HG02678 (cell line): Measurements from ENCODE around the gene PASK.

Experiments
- ATAC-seq: cut with Tn5 transposase; IDR thresholded peaks from one replicate; pipeline ENCODE4 v1.9.1; 2021; ENCODE audit warnings: mild to moderate bottlenecking, moderate library complexity; ENCODE audit not compliant: unreplicated experiment

Gene PASK

GRCh38 chr2:241128266-241128665 is 21.0 kb downstream of the PASK start:
- ATAC-seq: no peak

- no peak for ATAC-seq
Observed at GRCh38 chr2:241126771-241127202, 22.5 kb downstream of the PASK start.

GRCh38 chr2:241126201-241126611 is 23.1 kb downstream of the PASK start:
- no peak for ATAC-seq

DNA sequence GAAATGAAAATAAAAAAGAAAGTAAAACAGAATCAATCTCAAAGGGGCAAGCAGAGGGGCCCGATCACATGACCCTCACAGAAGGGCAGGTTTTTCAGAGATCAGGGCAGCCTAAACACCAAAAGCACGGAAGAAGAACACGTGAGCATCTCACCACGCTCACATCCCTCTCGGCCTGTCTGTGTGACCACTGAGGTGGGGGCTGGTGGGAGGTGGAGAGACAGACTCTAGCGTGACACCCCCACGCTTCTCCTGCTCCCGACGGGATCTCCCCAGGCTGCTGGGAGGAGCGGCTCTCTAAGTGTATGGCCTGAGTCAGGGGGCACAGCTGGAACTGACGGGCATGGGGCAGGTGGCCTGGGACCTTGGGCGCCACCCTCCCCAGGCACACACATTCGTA is 23.6 kb downstream of the PASK start:
- ATAC-seq: no peak

DNA sequence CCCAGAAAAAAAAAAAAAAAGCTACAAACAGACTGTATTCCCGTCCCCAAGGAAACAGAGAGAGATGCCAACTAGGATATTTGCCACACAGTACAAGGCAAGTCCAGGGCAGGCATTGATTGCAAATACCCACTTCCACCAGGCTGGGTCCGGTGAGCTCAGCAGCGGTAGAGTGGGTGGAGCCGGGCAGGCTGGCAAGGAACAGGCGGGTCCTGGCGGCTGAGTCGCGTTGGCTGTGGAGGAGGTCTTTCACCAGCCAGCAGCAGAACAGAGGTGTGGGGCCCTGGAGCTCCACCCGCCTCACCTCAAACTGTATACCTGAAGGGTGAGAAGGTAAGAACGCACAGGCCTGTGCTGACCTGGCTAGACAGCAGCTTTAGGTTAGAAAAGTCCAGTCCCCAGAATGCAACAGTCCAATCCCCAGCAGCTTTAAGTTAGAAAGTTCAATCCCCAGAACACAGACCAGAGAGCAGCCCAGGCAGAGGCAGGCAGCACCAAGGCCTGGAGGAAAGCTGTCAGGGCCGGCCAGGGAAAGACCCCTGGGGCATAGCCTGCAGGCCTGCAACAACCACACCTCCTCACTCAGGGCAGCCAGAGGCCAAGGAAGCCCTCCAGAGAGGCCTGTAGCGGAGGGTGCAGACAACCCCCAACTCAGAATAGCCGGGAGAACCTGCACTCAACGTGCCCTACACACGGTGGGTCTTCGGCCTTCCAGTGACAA is 25.3 kb downstream of the PASK start:
- ATAC-seq: no peak

DNA sequence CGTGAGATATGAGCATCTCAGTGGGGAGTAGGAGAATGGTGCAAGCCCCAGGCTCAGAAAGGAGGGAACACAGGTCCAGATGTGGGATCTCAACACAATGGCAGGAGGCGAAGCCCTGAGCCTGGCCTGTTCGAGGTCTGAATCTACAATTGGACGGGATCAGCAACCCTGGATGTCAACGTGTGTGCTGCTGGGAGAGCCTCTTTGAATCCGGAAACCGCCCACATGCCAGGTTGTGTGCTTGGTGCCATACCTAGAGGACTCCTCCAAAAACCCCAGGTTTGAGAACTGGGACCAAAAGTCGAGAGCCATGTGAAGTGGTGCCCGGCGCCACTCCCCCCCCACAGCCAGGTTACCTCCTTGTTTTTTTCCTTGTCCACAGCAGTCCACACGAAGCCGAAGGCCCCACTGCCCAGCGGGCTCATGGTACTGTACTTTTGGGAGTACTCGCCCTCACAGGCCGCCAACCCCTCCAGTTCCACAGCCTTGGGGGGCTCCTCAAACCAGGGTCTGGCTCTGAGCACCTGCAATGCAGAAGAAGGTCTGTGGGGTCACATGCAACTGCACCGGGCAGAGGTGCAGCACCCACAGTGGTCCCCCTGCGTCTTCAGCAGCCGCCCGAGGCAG is 26.8 kb downstream of the PASK start:
- no peak for ATAC-seq

DNA sequence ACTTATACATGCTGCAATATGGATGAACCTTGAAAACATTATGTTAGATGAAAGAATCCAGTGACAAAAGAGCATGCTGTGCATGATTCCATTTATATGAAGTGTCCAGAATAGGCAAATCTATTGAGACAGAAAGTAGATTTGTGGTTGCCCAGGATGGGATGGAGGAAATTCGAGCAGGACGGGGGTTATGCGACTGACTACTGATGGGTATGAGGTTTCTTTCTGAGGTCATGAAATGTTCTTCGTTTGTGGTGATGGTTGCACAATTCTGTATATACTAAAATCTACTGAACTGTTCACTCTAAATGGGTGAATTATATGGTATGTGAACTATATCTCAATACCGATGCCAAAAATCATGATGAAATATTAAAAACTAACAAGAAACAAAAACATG is 28.3 kb downstream of the PASK start:
- no peak for ATAC-seq

- no peak for ATAC-seq
Observed at GRCh38 chr2:241120440-241120839, 28.8 kb downstream of the PASK start.

DNA sequence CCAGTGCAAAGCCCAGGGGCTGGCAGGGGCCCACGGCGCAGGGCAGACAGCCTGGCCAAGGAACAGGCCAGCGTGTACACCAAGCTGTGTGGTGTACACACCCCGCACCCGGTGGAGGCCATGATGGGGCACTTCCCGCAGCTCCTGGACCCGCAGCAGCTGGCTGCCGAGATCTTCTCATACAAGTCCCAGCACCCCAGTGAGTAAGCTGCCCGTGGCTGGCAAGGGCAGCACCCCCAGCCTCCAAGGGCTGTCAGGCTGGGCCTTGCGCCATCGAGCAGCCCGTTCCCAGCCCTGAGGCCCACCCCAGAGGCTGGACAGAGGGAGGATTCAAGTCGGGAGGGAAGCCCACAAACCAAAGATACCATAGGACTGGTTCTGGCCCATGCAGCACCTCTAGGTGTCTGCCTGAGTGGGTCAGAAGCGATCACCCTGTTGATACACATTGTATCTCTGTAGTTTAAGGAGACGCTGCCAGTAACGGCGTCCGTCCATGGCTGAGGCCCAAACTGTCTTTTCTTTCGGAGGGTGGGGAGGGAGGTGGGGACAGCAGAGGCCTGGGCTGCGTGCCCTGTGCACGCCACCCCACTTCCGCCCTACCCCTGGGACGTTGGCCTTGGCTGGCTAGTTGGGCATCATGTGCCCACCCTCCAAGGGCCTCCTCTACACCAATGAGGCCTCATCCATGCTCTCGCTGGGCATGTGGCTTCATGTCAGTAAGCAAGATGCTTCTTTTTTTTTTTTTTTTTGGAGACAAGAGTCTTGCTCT is 30.4 kb downstream of the PASK start:
- ATAC-seq: no peak

GRCh38 chr2:241116606-241117560 is 32.4 kb downstream of the PASK start:
- no peak for ATAC-seq

DNA sequence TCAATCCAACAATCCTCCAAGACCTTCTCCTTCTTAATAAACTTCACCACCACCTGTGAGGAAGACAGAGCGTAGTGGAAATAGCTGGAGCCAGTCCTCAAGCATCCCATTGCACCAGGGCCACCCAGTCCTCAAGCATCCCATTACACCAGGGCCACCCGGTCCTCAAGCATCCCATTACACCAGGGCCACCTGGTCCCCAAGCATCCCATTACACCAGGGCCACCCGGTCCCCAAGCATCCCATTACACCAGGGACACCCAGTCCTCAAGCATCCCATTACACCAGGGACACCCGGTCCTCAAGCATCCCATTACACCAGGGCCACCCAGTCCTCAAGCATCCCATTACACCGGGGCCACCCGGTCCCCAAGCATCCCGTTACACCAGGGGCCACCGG is 33.9 kb downstream of the PASK start:
- no peak for ATAC-seq

- no peak for ATAC-seq
Observed at GRCh38 chr2:241114836-241115235, 34.4 kb downstream of the PASK start.

DNA sequence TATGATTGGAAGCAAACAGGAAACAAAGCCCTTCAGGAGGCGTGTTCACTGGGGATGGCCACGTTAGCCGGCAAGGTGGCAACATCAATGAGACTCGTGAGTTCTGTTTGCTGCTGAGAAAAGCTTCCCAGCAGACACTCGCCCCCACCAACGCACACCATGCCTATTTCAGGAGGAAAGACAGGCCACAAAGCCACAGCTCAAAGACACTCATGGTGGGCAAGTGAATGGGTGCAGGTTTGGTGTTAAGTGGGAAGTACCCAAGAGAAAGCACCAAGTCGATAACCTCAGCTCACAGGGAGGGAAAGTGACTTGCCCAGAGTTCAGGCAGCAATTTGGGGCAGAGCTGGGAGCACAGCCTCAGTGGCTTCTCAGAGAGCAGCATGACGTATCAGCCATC is 36.7 kb downstream of the PASK start:
- no peak for ATAC-seq

- no peak for ATAC-seq
Observed at GRCh38 chr2:241112046-241112445, 37.2 kb downstream of the PASK start.

GRCh38 chr2:241111440-241111805 is 37.8 kb downstream of the PASK start:
- ATAC-seq: no peak

- no peak for ATAC-seq
Observed at GRCh38 chr2:241110607-241111439, 38.4 kb downstream of the PASK start.

- ATAC-seq: no peak
Observed at GRCh38 chr2:241110089-241110606, 39.1 kb downstream of the PASK start.

DNA sequence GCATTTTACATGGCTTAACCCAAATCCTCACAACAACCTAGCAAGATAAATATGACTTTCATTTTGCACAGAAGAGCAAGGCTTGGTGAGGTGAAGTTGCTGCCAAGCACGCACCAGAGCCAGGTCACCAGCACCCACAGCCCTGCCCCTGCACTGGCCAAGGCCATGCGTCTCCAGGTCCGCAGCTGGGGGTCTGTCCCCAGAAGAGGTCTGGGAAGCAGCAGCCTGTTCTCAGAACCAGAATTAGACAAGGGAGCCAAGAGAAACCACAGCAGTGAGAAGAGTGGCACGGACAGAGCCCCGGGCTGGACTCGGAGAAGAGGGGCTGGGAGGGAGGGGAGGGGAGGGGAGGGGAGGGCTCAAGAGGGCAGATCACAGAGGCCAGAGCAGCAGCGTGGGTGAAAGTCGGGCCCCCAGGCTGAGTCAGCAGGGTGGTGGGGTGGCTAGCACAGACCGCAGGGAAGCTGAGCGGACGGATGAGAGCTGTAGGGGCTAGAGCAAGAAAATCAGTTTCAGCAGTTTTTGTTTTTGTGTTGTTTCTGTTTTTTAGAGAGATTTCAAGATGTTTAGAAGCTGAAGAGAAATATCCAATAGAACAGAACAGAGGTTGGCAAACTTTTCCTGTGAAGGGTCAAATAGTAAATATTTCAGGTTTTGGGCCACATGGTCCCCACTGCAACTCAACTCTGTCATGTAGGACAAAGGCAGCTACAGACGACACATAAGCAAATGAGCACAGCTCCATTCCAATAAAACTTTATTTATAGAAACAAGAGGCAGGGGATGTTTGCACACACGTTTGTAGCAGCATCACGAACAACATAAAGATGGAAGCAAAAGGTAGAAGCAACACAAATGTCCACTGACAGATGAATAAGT is 39.8 kb downstream of the PASK start:
- no peak for ATAC-seq
